DOHH2 (cell line): ENCODE data around the gene SLC6A17.

Experiments used
- H3F3A ChIP-seq: fragments of 200-600 bp; sonication (generic), shearing (Covaris generic); 2 replicates; pipeline ENCODE4 v1.6.0; 2016; ENCODE audit warnings: antibody characterized with exemption, mild to moderate bottlenecking; ENCODE audit not compliant: control insufficient read depth, insufficient read depth
- H3K27ac ChIP-seq: fragments of 200-600 bp; sonication (generic); 2 replicates; pipeline ENCODE4 v1.5.1; 2014; ENCODE audit warnings: low read depth, mild to moderate bottlenecking, low read length, moderate library complexity
- H3K27me3 ChIP-seq: fragments of 200-600 bp; sonication (generic); 2 replicates; pipeline ENCODE4 v1.6.1; 2014; ENCODE audit warnings: mild to moderate bottlenecking, low read length, mixed read lengths; ENCODE audit not compliant: control insufficient read depth
- H3K36me3 ChIP-seq: fragments of 200-600 bp; sonication (generic); 2 replicates; pipeline ENCODE4 v1.6.1; 2014; ENCODE audit warnings: mild to moderate bottlenecking, low read length, moderate library complexity, mixed read lengths; ENCODE audit not compliant: control insufficient read depth
- H3K4me1 ChIP-seq: fragments of 200-600 bp; sonication (generic); 2 replicates; pipeline ENCODE4 v1.6.1; 2014; ENCODE audit warnings: mild to moderate bottlenecking, low read length, mixed read lengths; ENCODE audit not compliant: control insufficient read depth
- H3K4me2 ChIP-seq: fragments of 200-600 bp; sonication (generic); 2 replicates; pipeline ENCODE4 v1.6.0; 2014; ENCODE audit warnings: mild to moderate bottlenecking, low read length, moderate library complexity
- H3K4me3 ChIP-seq: fragments of 200-600 bp; sonication (generic); 2 replicates; pipeline ENCODE4 v1.5.1; 2014; ENCODE audit warnings: mild to moderate bottlenecking, low read length, mixed read lengths
- H3K79me2 ChIP-seq: fragments of 200-600 bp; sonication (generic); 2 replicates; pipeline ENCODE4 v1.6.1; 2014; ENCODE audit warnings: mild to moderate bottlenecking, low read length, mixed read lengths; ENCODE audit not compliant: control insufficient read depth
- H3K9me2 ChIP-seq: fragments of 200-600 bp; sonication (generic); replicated peaks from 2 replicates; pipeline ENCODE4 v1.6.1; 2014; ENCODE audit warnings: mild to moderate bottlenecking, low read length, mixed read lengths; ENCODE audit not compliant: control insufficient read depth
- H3K9me3 ChIP-seq: fragments of 200-600 bp; sonication (generic); 2 replicates; pipeline ENCODE4 v1.6.1; 2014; ENCODE audit warnings: antibody characterized with exemption, low read length, mixed read lengths; ENCODE audit not compliant: control insufficient read depth, insufficient read depth
- H4K20me1 ChIP-seq: fragments of 200-600 bp; sonication (generic); 2 replicates; pipeline ENCODE4 v1.6.0; 2014; ENCODE audit warnings: low read depth, mild to moderate bottlenecking, antibody characterized with exemption, low read length, moderate library complexity; ENCODE audit not compliant: control insufficient read depth, insufficient read depth
- CTCF ChIP-seq: fragments of 200-600 bp; sonication (generic); IDR thresholded peaks from one replicate; pipeline ENCODE4 v1.5.1; 2014; ENCODE audit warnings: antibody characterized with exemption, mild to moderate bottlenecking, low read depth, low read length; ENCODE audit not compliant: poor library complexity, severe bottlenecking
- EZH2phosphoT487 ChIP-seq: fragments of 200-600 bp; sonication (generic); IDR thresholded peaks from 2 replicates; pipeline ENCODE4 v1.6.1; 2017; ENCODE audit warnings: borderline replicate concordance, mild to moderate bottlenecking, antibody characterized with exemption, low read length, moderate library complexity, mixed read lengths

SLC6A17 gene

GRCh38 chr1:110242062-110242461 is 91.8 kb downstream of the SLC6A17 start:
- Histone ChIP-seq H4K20me1 (no peaks in the 10 kb centered on the region), H3K4me3 (no peak overlapping the region), H3K36me3 (no peaks in the 10 kb centered on the region), H3F3A (peaks cover 11% of the 10 kb centered on the region; the same call in 1 of the 2 replicates), H3K79me2 (no peaks in the 10 kb centered on the region), H3K9me2 (no peaks in the 10 kb centered on the region), H3K4me2 (no peak overlapping the region), H3K4me1 (peaks cover 49% of the 10 kb centered on the region), H3K27ac (no peak overlapping the region), H3K27me3 (no peaks in the 10 kb centered on the region), H3K9me3 (no peaks in the 10 kb centered on the region)
- TF ChIP-seq EZH2phosphoT487 (no peak), CTCF (no peak)

- Histone ChIP-seq H3K27ac (peak overlapping the region; percentile 65), H3F3A (peaks cover 11% of the 10 kb centered on the region; the same call in 1 of the 2 replicates), H3K9me2 (no peaks in the 10 kb centered on the region), H3K4me2 (peak overlapping the region; percentile 65), H3K4me3 (no peak overlapping the region), H3K79me2 (no peaks in the 10 kb centered on the region), H4K20me1 (no peaks in the 10 kb centered on the region), H3K9me3 (no peaks in the 10 kb centered on the region), H3K27me3 (no peaks in the 10 kb centered on the region), H3K36me3 (no peaks in the 10 kb centered on the region), H3K4me1 (peaks cover 47% of the 10 kb centered on the region)
- TF ChIP-seq EZH2phosphoT487 (no peak), CTCF (no peak)
These were observed 92.4 kb downstream of the SLC6A17 start for GRCh38 chr1:110242731-110243130.

GRCh38 chr1:110243146-110243545 is 92.9 kb downstream of the SLC6A17 start:
- H3K9me3 ChIP-seq, result no peaks in the 10 kb centered on the region
- peak overlapping the region; percentile 55 for H3K4me3 ChIP-seq
- peak overlapping the region; percentile 65 for H3K27ac ChIP-seq
- TF ChIP-seq EZH2phosphoT487 (no peak), CTCF (no peak)
- no peaks in the 10 kb centered on the region for H3K79me2 ChIP-seq
- H3K27me3 ChIP-seq, result no peaks in the 10 kb centered on the region
- H4K20me1 ChIP-seq, result no peaks in the 10 kb centered on the region
- no peaks in the 10 kb centered on the region for H3K36me3 ChIP-seq
- peaks cover 46% of the 10 kb centered on the region for H3K4me1 ChIP-seq
- H3F3A ChIP-seq, result peaks cover 11% of the 10 kb centered on the region; the same call in 1 of the 2 replicates
- peak overlapping the region; percentile 65 for H3K4me2 ChIP-seq
- no peaks in the 10 kb centered on the region for H3K9me2 ChIP-seq
